SJSA1 (cell line): ENCODE data around the gene KSR1. TPM values are rescaled to one million over a fixed set of nuclear protein-coding genes. Genes with fewer than 3 reads are reported as not detected.
A peak's percentile ranks its signal among the peaks of the same experiment; 100 is the strongest.
"Not testable (repeated sequence)": the region's sequence is repeated elsewhere in the genome, so short reads cannot be mapped to it uniquely, and the experiment has no call there.

Source experiments
- DNase-seq, 2 experiments: peaks; one replicate each; pipeline ENCODE4 v3.0.0-alpha.2; 2015 to 2020; ENCODE audit warnings: low spot score in 2 of 2, low read depth in 1 of 2
- H3K27ac ChIP-seq: fragments of 250-450 bp; sonication (Bioruptor Pico); 2 replicates; pipeline ENCODE4 v1.5.1; 2020; ENCODE audit warnings: mild to moderate bottlenecking, moderate library complexity
- H3K27me3 ChIP-seq: fragments of 250-450 bp; sonication (Bioruptor Pico); replicated peaks from 2 replicates; pipeline ENCODE4 v1.5.1; 2020; ENCODE audit warnings: mild to moderate bottlenecking, moderate library complexity
- H3K36me3 ChIP-seq: fragments of 250-450 bp; sonication (Bioruptor Pico); 2 replicates; pipeline ENCODE4 v1.5.1; 2020; ENCODE audit warnings: mild to moderate bottlenecking
- H3K4me1 ChIP-seq: fragments of 250-450 bp; sonication (Bioruptor Pico); replicated peaks from 2 replicates; pipeline ENCODE4 v1.6.1; 2021; ENCODE audit warnings: mild to moderate bottlenecking
- H3K4me3 ChIP-seq: fragments of 250-450 bp; sonication (Bioruptor Pico); 2 replicates; pipeline ENCODE4 v1.5.1; 2020; ENCODE audit warnings: mild to moderate bottlenecking
- H3K9me3 ChIP-seq: fragments of 250-450 bp; sonication (Bioruptor Pico); replicated peaks from 2 replicates; pipeline ENCODE4 v1.5.1; 2020; ENCODE audit warnings: mild to moderate bottlenecking
- total RNA-seq: library from RNA; depleted of rRNA; stranded (reverse); fragments of >200 nt; shearing (Covaris generic); gene quantifications from 2 replicates; pipeline ENCODE4 v1.2.3, GENCODE V29; 2014

The KSR1 gene
- total RNA-seq, 1 experiment from 2014 or later = 7.7 TPM

- no peaks in the 10 kb centered on the region for H3K4me1 ChIP-seq
- no peak overlapping the region for H3K27ac ChIP-seq
- H3K4me3 ChIP-seq = no peak overlapping the region
- no peak for DNase-seq
- no peaks in the 10 kb centered on the region for H3K36me3 ChIP-seq
- H3K27me3 ChIP-seq = no peaks in the 10 kb centered on the region
- no peaks in the 10 kb centered on the region for H3K9me3 ChIP-seq
These were observed 36.8 kb downstream of the KSR1 start for GRCh38 chr17:27493088-27493487.

DNA sequence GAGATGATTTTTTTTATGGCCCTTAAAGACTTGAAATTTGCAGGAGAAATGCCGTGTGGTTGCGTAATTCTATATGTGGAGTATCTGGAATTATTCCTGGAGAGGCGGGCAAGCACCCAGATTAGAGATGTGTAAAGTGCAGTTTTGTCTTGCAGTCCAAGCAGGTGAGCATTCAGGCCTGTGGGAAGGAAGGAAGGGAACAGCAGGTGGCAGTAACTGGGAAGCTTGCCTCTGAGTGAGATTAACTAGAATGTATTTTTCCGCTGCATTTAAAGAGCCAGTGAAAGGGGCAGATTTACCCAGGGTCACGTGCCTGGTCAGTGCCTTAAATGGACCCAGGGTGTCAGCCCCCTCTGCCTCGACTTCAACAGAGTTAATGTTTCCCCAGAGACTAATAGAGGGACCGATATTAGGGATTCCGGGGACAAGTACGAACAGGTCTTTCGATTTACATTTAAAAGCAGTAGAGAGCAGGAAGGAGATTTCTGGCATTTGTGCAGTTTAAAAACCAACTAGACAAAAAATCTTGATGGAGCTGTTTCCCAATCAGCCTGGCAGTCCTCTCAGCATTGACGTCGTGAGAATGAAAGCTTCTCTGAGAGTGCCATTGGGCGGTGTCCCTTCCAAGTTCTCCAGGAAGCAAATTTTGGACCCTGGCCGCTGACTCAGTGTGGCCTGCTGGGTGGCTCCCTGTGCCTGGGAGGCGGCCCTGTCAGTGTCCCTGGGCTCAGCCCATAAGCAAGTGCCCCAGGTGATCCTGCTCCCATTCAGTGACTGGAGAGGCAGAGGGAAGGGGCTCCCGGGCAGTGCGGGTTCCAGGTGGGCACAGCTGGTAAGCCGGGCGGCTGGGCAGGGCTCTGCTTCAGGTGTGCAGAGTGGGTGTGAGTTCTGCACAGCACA lies 38.2 kb downstream of the KSR1 start:
- no peaks in the 10 kb centered on the region for H3K36me3 ChIP-seq
- no peak overlapping the region for H3K27ac ChIP-seq
- DNase-seq = no peak
- H3K27me3 ChIP-seq = no peaks in the 10 kb centered on the region
- H3K4me3 ChIP-seq = no peak overlapping the region
- H3K4me1 ChIP-seq = no peaks in the 10 kb centered on the region
- no peaks in the 10 kb centered on the region for H3K9me3 ChIP-seq

DNA sequence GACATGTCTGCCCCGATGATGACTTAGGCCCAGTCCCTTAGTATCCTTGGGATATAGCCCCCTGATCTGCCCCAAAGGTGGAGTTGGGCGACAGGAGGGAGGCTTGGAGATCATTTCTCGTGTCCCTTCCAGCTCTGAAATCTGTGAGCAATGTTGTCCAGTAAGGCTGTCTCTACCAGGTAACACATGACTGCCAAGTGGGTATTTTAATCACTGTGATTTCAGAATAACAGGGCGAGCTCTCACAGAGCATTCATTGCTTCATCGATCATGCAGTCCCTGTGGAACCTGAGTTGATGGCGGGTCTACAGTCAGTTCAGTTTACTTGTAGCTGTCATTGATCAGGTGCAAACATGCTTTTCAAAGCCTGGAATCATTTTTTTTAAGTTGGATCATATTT lies 39.2 kb downstream of the KSR1 start:
- Histone ChIP-seq H3K36me3 (no peaks in the 10 kb centered on the region), H3K27ac (no peak overlapping the region), H3K4me3 (no peak overlapping the region), H3K9me3 (no peaks in the 10 kb centered on the region), H3K27me3 (no peaks in the 10 kb centered on the region), H3K4me1 (no peaks in the 10 kb centered on the region)
- DNase-seq = no peak

DNA sequence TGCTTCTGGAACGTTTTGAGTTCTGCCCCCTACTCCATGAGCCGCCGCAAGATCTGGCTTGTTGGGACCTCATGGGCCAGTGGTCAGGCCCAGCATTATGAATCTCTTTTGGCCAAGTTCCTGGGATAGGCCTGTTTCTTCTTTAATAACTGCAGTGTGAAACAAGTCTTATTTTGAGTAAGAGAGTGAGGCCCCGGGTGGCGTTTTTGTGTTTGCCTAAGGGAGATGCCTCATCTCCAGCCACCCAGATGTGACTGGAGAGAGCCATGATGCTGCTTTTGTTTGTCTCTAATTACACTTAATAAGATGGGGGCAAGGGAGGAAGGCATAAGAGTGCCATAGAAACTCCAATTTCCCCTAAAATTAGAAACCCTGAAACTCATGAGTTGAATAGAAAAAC lies 39.8 kb downstream of the KSR1 start:
- Histone ChIP-seq H3K4me1 (no peaks in the 10 kb centered on the region), H3K27me3 (no peaks in the 10 kb centered on the region), H3K4me3 (no peak overlapping the region), H3K27ac (no peak overlapping the region), H3K9me3 (no peaks in the 10 kb centered on the region), H3K36me3 (no peaks in the 10 kb centered on the region)
- no peak for DNase-seq

- Histone ChIP-seq H3K27ac (no peak overlapping the region), H3K27me3 (no peaks in the 10 kb centered on the region), H3K4me1 (no peaks in the 10 kb centered on the region), H3K4me3 (no peak overlapping the region), H3K36me3 (no peaks in the 10 kb centered on the region), H3K9me3 (peaks cover 2% of the 10 kb centered on the region)
- DNase-seq = no peak
These were observed 40.2 kb downstream of the KSR1 start for GRCh38 chr17:27496437-27496943.

DNA sequence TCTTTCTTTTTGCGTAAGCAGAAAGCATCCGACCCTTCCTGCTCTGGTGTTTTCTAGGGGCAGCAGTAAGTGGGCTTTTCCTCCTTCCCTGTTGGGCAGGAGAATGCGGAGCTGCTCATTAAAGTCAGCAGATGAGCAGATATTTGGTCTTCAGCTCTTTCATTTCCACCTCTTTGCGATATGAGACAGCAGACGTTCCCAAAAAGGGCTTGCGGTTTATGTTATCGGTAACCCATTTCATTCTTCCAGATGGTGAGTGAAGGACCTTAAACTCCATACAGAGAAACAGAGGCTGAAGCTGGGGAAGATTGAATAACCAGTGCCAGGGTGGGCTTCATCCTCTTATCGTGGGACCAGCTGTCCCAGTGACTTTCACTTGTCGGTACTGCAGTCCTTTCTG lies 40.7 kb downstream of the KSR1 start:
- H3K27ac ChIP-seq = no peak overlapping the region
- no peak overlapping the region for H3K4me3 ChIP-seq
- no peak for DNase-seq
- no peaks in the 10 kb centered on the region for H3K36me3 ChIP-seq
- peaks cover 6% of the 10 kb centered on the region for H3K9me3 ChIP-seq
- H3K27me3 ChIP-seq = no peaks in the 10 kb centered on the region
- peaks cover 3% of the 10 kb centered on the region for H3K4me1 ChIP-seq

DNA sequence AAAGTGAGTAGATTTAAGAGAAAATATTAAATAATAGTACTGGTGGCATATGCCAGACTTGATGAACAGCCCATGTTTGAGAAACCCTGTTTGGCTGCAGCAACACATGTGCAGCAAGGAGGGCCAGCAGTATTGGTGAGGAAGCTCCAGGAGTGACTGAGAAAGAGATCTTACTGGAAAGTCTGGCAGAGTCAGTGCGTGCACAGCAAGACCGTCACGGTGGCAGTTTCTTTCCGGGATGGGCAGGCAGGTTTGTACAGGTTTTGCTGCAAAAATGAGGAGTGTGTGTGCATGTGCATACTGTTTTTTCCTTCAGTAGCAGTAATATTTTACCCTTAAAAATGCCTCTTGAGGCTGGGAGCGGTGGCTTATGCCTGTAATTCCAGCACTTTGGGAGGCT lies 41.4 kb downstream of the KSR1 start:
- Histone ChIP-seq H3K27me3 (no peaks in the 10 kb centered on the region), H3K4me1 (peaks cover 11% of the 10 kb centered on the region), H3K27ac (no peak overlapping the region), H3K4me3 (no peak overlapping the region), H3K9me3 (peaks cover 6% of the 10 kb centered on the region), H3K36me3 (no peaks in the 10 kb centered on the region)
- no peak for DNase-seq

DNA sequence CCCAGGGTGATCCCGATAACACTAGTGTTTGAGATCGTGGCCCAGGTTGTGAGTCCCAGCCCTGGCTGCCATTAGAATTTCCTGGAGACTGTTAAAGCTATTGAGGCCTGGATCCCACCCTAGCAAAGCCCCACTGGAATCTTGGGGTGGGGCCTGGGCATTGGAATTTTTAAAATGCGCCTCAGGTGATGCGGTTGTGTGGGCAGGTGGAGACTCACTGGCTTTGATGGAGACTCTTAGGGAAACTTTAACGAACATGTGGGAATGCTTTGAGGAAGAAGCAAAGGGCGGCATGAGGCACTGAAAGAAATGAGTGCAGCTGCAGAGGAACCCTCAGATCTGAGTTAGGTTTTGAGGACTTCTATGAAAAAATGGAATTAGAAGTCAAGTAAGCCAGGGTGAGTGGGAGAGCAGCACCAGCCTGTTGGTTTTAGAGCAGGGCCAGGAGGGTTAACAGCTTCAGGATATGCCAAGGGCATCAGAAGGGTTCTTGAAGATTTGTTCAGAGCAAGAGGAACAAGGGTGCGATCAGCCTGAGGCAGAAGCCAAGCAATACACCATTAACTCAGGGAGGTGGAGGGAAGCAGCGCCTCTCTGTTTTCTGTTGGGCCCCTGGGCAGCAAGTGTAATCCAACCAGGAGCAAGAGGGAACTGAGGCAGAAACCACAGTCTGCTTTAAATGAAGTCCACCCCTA lies 42.5 kb downstream of the KSR1 start:
- peaks cover 6% of the 10 kb centered on the region for H3K9me3 ChIP-seq
- H3K27ac ChIP-seq = no peak overlapping the region
- no peaks in the 10 kb centered on the region for H3K27me3 ChIP-seq
- H3K4me3 ChIP-seq = no peak overlapping the region
- H3K36me3 ChIP-seq = no peaks in the 10 kb centered on the region
- H3K4me1 ChIP-seq = peaks cover 15% of the 10 kb centered on the region
- no peak for DNase-seq

DNA sequence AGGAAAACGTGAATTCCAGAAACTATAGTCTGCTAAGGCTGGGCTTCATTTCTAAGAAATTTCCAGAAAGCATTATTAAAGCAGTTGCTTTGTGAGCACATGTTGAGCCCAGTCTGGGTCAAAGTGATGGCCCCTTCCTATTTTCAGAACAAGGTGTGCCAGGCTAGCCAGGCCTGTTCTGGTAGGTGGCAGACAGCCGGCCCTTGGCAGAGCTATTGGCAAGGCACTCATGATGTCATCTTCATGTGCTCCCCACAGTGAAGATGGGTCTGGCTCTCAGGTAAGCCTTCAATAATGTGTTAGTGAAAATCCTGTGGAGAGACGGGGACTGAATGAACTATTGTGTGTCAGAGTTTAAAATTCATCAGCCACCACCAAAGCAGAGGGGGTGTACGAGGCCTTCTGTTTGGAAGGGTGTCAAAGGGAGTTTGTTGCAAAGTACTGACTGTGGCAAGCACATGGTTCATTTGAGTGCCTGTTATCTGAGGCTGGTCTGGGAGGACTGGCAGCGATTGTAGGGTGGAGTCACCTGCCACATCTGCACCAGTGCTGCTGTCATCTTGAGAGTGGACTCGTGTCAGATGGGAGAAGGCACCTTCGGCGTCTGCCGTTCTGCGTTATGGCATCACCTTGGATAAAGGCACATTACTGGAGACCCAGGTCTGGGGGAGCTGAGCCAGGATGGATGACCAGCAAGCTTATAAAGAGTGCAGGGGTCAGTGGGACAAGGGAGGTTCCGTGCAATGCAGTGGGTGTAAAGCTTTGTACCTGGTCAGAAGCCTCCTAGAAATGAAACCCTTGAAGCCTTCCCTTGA lies 43.4 kb downstream of the KSR1 start:
- Histone ChIP-seq H3K36me3 (no peaks in the 10 kb centered on the region), H3K27ac (no peak overlapping the region), H3K4me1 (peaks cover 15% of the 10 kb centered on the region), H3K4me3 (no peak overlapping the region), H3K27me3 (no peaks in the 10 kb centered on the region), H3K9me3 (peaks cover 6% of the 10 kb centered on the region)
- no peak for DNase-seq

- H3K36me3 ChIP-seq, H3K27ac ChIP-seq, H3K9me3 ChIP-seq, H3K4me3 ChIP-seq, H3K27me3 ChIP-seq, DNase-seq: not testable (repeated sequence)
- peaks cover 18% of the 10 kb centered on the region for H3K4me1 ChIP-seq
These were observed 45.1 kb downstream of the KSR1 start for GRCh38 chr17:27501338-27501737.

DNA sequence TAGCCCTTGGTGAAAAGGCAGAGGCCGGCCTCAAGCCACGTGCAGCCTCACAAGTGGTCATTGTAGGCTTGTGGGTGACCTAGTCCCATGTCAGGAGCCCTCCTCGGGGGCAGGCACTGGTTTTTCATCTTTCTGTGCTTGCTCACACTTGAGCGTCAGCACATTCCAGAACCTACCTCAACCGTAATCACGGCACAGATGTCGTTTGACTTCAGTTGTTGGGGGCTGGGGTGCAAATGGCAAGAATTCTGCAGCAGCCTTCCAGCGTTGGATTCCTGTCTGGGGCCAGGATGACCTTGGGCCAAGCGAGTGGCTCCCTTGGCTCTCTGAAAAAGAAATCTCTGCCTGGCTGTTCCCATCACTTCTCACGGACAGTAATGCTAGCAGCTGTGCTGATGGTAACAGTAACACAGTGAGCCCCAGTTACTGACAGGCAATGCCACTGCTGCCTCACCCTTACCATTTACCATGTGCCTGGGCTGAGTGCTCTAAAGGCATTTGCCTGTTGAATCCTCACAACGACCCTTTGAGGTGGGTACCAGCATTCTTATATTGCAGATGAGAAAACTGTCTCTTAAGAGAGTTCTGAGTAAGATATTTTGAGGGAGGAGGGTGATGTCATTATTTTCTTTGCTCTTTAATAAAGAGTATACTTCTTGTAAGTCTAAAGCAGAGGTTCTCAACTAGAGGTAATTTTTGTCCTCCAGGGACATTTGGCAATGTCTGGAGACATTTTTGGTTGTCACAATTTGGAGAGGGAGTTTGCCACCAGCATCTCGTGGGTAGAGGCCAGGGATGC lies 46.5 kb downstream of the KSR1 start:
- peaks cover 18% of the 10 kb centered on the region for H3K4me1 ChIP-seq
- no peaks in the 10 kb centered on the region for H3K27me3 ChIP-seq
- H3K36me3 ChIP-seq = no peaks in the 10 kb centered on the region
- peak; percentile 51 to 53 for DNase-seq
- no peak overlapping the region for H3K4me3 ChIP-seq
- H3K27ac ChIP-seq = 0 out of 2 replicates have a peak overlapping the region, but pooled peaks have one; percentile 10
- peaks cover 6% of the 10 kb centered on the region for H3K9me3 ChIP-seq

- no peak overlapping the region for H3K4me3 ChIP-seq
- DNase-seq = no peak
- H3K9me3 ChIP-seq = peaks cover 6% of the 10 kb centered on the region
- H3K27me3 ChIP-seq = no peaks in the 10 kb centered on the region
- H3K36me3 ChIP-seq = no peaks in the 10 kb centered on the region
- peaks cover 22% of the 10 kb centered on the region for H3K4me1 ChIP-seq
- no peak overlapping the region for H3K27ac ChIP-seq
These were observed 47.4 kb downstream of the KSR1 start for GRCh38 chr17:27503611-27504010.
